HCT116 (cell line): ENCODE data around the gene UBXN2A.
"Not testable (repeated sequence)": the region's sequence is repeated elsewhere in the genome, so short reads cannot be mapped to it uniquely, and the experiment has no call there.

Experiments used
- CEBPB ChIP-seq: IDR thresholded peaks from 2 replicates; pipeline ENCODE4 v1.6.1; 2012; ENCODE audit warnings: low read depth
- ELF1 ChIP-seq: IDR thresholded peaks from 2 replicates; pipeline ENCODE4 v1.6.1; 2012; ENCODE audit warnings: low read depth, borderline replicate concordance
- EZH2 ChIP-seq: fragments of 200-600 bp; sonication (generic); IDR thresholded peaks from 2 replicates; pipeline ENCODE4 v1.6.1; 2017; ENCODE audit warnings: antibody characterized with exemption, mixed run types
- EZH2phosphoT487 ChIP-seq: fragments of 200-600 bp; IDR thresholded peaks from 2 replicates; pipeline ENCODE4 v1.6.1; 2018; ENCODE audit warnings: antibody characterized with exemption, borderline replicate concordance
- JUND ChIP-seq: IDR thresholded peaks from 2 replicates; pipeline ENCODE4 v1.6.1; 2012
- POLR2A ChIP-seq: IDR thresholded peaks from 2 replicates; pipeline ENCODE4 v1.7.0; 2011; ENCODE audit warnings: borderline replicate concordance; ENCODE audit not compliant: insufficient read depth, insufficient read length; ENCODE audit errors: extremely low read depth
- POLR2AphosphoS5 ChIP-seq: IDR thresholded peaks from 2 replicates; pipeline ENCODE4 v1.6.1; 2011; ENCODE audit warnings: mild to moderate bottlenecking, low read depth, low read length, moderate library complexity
- RAD21 ChIP-seq: IDR thresholded peaks from 2 replicates; pipeline ENCODE4 v1.6.1; 2012; ENCODE audit warnings: low read depth, mild to moderate bottlenecking
- SIN3A ChIP-seq: IDR thresholded peaks from 2 replicates; pipeline ENCODE4 v1.6.1; 2012; ENCODE audit warnings: low read depth
- TCF7L2 ChIP-seq: IDR thresholded peaks from 2 replicates; pipeline ENCODE4 v1.7.0; 2011; ENCODE audit warnings: borderline replicate concordance, inconsistent platforms; ENCODE audit not compliant: insufficient read depth, insufficient read length; ENCODE audit errors: extremely low read depth
- ZFX ChIP-seq: fragments of 450-650 bp; IDR thresholded peaks from 2 replicates; pipeline ENCODE4 v1.6.1; 2017
- TF ChIP-seq, protein P1 (sequence below), 3 experiments: fragments of 200-600 bp in 1 of 3; sonication (generic) in 1 of 3; IDR thresholded peaks in 2 of 3; conservative IDR thresholded peaks in 1 of 3; 2 replicates each; pipeline ENCODE4 v1.5.1; 2012 to 2017; ENCODE audit warnings: low read depth in 2 of 3, low read length in 2 of 3, antibody characterized with exemption in 1 of 3, borderline replicate concordance in 1 of 3, control low read depth in 1 of 3, mild to moderate bottlenecking in 1 of 3, mixed read lengths in 1 of 3, mixed run types in 1 of 3, moderate library complexity in 1 of 3; ENCODE audit not compliant: insufficient read depth in 1 of 3
- TF ChIP-seq, protein P2 (sequence below): IDR thresholded peaks from 2 replicates; pipeline ENCODE4 v1.6.1; 2012

DNA sequence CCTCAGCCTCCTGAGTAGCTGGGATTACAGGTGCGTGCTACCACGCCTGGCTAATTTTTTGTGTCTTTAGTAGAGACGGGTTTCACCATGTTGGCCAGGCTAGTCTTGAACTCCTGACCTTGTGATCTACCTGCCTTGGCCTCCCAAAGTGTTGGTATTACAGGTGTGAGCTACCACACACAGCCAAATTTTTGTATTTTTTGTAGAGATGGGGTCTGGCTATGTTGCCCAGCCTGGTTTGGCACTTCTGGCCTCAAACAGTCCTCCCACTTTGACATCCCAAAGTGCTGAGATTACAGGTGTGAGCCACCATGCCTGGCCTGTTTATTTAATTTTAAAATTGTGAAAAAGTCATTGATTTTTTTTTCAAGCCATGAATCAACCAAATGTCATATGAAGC lies 12.3 kb downstream of the UBXN2A start:
- not testable (repeated sequence) for TF ChIP-seq POLR2A, SIN3A, ZFX, POLR2AphosphoS5, ELF1, EZH2phosphoT487, TCF7L2, EZH2, RAD21, JUND, CEBPB
- TF ChIP-seq, protein P1, sequence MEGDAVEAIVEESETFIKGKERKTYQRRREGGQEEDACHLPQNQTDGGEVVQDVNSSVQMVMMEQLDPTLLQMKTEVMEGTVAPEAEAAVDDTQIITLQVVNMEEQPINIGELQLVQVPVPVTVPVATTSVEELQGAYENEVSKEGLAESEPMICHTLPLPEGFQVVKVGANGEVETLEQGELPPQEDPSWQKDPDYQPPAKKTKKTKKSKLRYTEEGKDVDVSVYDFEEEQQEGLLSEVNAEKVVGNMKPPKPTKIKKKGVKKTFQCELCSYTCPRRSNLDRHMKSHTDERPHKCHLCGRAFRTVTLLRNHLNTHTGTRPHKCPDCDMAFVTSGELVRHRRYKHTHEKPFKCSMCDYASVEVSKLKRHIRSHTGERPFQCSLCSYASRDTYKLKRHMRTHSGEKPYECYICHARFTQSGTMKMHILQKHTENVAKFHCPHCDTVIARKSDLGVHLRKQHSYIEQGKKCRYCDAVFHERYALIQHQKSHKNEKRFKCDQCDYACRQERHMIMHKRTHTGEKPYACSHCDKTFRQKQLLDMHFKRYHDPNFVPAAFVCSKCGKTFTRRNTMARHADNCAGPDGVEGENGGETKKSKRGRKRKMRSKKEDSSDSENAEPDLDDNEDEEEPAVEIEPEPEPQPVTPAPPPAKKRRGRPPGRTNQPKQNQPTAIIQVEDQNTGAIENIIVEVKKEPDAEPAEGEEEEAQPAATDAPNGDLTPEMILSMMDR (IDR thresholded peaks at IDR 0.05 in 2 of 3, conservative IDR thresholded peaks at IDR 0.05 in 1 of 3; ENCODE audit: borderline replicate concordance in 1 of 3, insufficient read depth in 1 of 3, low read depth in 2 of 3, low read length in 2 of 3) = not testable (repeated sequence)
- TF ChIP-seq, protein P2, sequence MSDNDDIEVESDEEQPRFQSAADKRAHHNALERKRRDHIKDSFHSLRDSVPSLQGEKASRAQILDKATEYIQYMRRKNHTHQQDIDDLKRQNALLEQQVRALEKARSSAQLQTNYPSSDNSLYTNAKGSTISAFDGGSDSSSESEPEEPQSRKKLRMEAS = not testable (repeated sequence)
